Measurements from ENCODE around the gene DNAJC5. TPM values are rescaled to one million over a fixed set of nuclear protein-coding genes. Genes with fewer than 3 reads are reported as not detected.

The DNAJC5 gene
- total and polyA plus RNA-seq, 9 donors: 11.1 to 32.8 (median 26.5) TPM

- Histone ChIP-seq H3K4me3 (no peak overlapping the region), H3K27ac (no peak overlapping the region), H3K36me3 (no peaks in the 10 kb centered on the region), H3K4me1 (ENCODE audit: insufficient read depth) (peaks cover 19% of the 10 kb centered on the region), H3K27me3 (no peaks in the 10 kb centered on the region), H3K9me3 (no peaks in the 10 kb centered on the region)
- peak in 3 of 5 donors; percentile 16 to 45 (median 33) for DNase-seq
- TF ChIP-seq CTCF (IDR thresholded peaks at IDR 0.05) (no peak), POLR2A (IDR thresholded peaks at IDR 0.05) (no peak), EP300 (IDR thresholded peaks at IDR 0.05) (no peak)
- intact Hi-C loops (cut with DNase I): no loop called here
- 83 to 85% (median 85%) methylated on average over 15 of the region's 15 CpGs for WGBS, 3 donors
These were observed 52.2 kb downstream of the DNAJC5 start for GRCh38 chr20:63946986-63947637.

GRCh38 chr20:63947638-63948456, 52.9 kb downstream of the DNAJC5 start:
- H3K27ac ChIP-seq: peak overlapping the region in 1 of 2 donors; percentile 89
- peaks cover 25% of the 10 kb centered on the region for H3K4me1 ChIP-seq (ENCODE audit: insufficient read depth)
- H3K36me3 ChIP-seq: no peaks in the 10 kb centered on the region
- 29 to 38% (median 30%) methylated on average over 26 to 27 of the region's 27 CpGs for WGBS, 3 donors
- H3K27me3 ChIP-seq: no peaks in the 10 kb centered on the region
- peak in 2 of 5 donors; percentile 59 to 65 for DNase-seq
- H3K4me3 ChIP-seq: no peak overlapping the region
- no peaks in the 10 kb centered on the region for H3K9me3 ChIP-seq
- intact Hi-C loops (cut with DNase I): no loop called here
- TF ChIP-seq CTCF (IDR thresholded peaks at IDR 0.05) (no peak), POLR2A (IDR thresholded peaks at IDR 0.05) (no peak), EP300 (IDR thresholded peaks at IDR 0.05) (no peak)

GRCh38 chr20:63950701-63951397, 55.9 kb downstream of the DNAJC5 start:
- Histone ChIP-seq H3K4me3 (no peak overlapping the region), H3K4me1 (ENCODE audit: insufficient read depth) (peaks cover 40% of the 10 kb centered on the region), H3K27me3 (no peaks in the 10 kb centered on the region), H3K27ac (peak overlapping the region; percentile 70 to 89), H3K9me3 (no peaks in the 10 kb centered on the region), H3K36me3 (no peaks in the 10 kb centered on the region)
- WGBS, 3 donors: 35 to 39% (median 37%) methylated on average over 13 to 20 of the region's 20 CpGs
- DNase-seq: peak in 2 of 5 donors; percentile 56 to 58
- TF ChIP-seq CTCF (IDR thresholded peaks at IDR 0.05) (no peak), POLR2A (IDR thresholded peaks at IDR 0.05) (no peak), EP300 (IDR thresholded peaks at IDR 0.05) (no peak)
- intact Hi-C loops (cut with DNase I): no loop called here

- intact Hi-C loops (cut with DNase I): no loop called here
- no peaks in the 10 kb centered on the region for H3K9me3 ChIP-seq
- no peaks in the 10 kb centered on the region for H3K36me3 ChIP-seq
- TF ChIP-seq EP300 (IDR thresholded peaks at IDR 0.05) (no peak), CTCF (IDR thresholded peaks at IDR 0.05) (no peak)
- H3K27me3 ChIP-seq: no peaks in the 10 kb centered on the region
- peaks cover 40% of the 10 kb centered on the region for H3K4me1 ChIP-seq (ENCODE audit: insufficient read depth)
- H3K27ac ChIP-seq: peak overlapping the region; percentile 70 to 89
- DNase-seq: peak in 2 of 5 donors; percentile 25 to 56
- WGBS, 3 donors: 54 to 65% (median 55%) methylated on average over 16 to 17 of the region's 17 CpGs
- no peak overlapping the region for H3K4me3 ChIP-seq
These were observed 56.7 kb downstream of the DNAJC5 start for GRCh38 chr20:63951398-63952209.

All from ovary (tissue), 9 donors.